ENCODE results near the gene PKP4. TPM values are rescaled to one million over a fixed set of nuclear protein-coding genes. Genes with fewer than 3 reads are reported as not detected.

PKP4 gene
- total RNA-seq, 8 experiments from 2014 or later: 17.8 to 43.0 (median 29.1) TPM

DNA sequence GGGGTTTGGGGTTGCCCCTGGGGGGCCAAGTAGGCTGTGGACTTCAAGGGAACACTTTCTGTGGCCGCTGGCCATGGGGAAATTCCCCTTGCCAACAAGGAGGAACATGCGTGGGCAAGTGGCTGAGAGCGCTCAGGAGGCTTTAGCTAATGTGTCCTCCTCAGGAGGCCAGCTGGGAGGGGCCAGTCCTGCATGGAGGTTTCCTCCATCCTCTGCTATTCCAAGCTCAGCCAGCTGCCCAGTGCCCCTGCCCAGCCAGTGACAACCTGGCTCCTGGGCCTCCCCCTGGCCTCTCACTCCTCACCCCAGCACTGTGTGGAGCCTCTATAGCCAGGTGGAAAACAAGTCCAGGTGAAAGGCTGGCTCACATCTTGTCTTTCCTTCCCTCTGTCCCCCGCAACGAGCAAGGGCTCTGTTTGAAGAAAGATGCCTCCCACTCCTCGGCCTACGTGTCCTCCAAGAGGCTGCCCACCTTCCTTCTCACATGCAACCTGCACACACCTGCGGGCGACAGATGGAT, 273.9 kb downstream of the PKP4 start:
- no peak for ATAC-seq (replicated peaks in 6 of 8)
- WGBS, 10 experiments: 60 to 100% (median 92%) methylated on average over 1 to 4 of the region's 9 CpGs; no CpG with 5 or more reads in 7 of the 10 experiments
- Histone ChIP-seq H3K4me1 (replicated peaks in 1 of 2) (peaks cover 0 to 9% of the 10 kb centered on the region in 2 donors), H3K4me3 (no peak overlapping the region), H3K27ac (no peak overlapping the region)
- in situ Hi-C loops (cut with MboI; ENCODE audit: low pct_unique_long_range_greater_than_20kb in 2 of 9, low sequenced_read_pairs in 9 of 9, unreplicated experiment in 9 of 9): loop anchor here in 3 of 9 experiments (25.0 kb wide), 4 partner anchors 268 to 718 kb away; partner anchors contain the start of genes CCDC148 (in 1 of the 3) and PKP4 (in 1 of the 3)

DNA sequence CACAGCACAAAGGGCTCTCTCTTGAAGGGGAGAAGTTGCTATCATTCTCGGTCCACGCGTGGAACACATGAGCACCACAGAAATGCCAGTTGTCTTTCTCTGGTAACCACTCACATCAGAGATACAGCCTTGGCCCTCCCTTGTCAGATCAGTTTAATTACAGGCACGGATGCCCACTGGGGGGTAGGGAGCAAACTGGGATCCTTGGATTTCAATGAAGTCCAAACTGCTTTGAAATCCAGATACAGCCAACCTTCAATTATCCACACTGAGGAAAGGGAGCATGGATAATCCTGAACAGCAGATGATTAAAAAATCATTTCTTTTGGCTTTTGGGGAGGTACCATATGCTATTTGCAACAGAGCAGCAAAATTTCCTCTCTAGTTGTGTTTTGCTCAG, 274.6 kb downstream of the PKP4 start:
- ATAC-seq (replicated peaks in 6 of 8): no peak
- 80 to 100% (median 93%) methylated on average over 1 to 4 of the region's 4 CpGs; no CpG with 5 or more reads in 4 of the 10 experiments for WGBS, 10 experiments
- H3K4me1 ChIP-seq (replicated peaks in 1 of 2): peaks cover 0 to 6% of the 10 kb centered on the region in 2 donors
- in situ Hi-C loops (cut with MboI; ENCODE audit: low pct_unique_long_range_greater_than_20kb in 2 of 9, low sequenced_read_pairs in 9 of 9, unreplicated experiment in 9 of 9): loop anchor here in 3 of 9 experiments (25.0 kb wide), 4 partner anchors 269 to 719 kb away; partner anchors contain the start of genes CCDC148 (in 1 of the 3) and PKP4 (in 1 of the 3)
- no peak overlapping the region for H3K4me3 ChIP-seq
- no peak overlapping the region for H3K27ac ChIP-seq

Other genes starting within 250 kb of the PKP4 start
- 1 to 10 TPM in 6 of 8 experiments, under 1 TPM in 2; 0.45 to 7.0 (median 1.5) TPM for gene CCDC148, start 199 bp upstream of the PKP4 start, total RNA-seq

All from motor neuron (in vitro differentiated cells).